AML-193 (cell line): Measurements from ENCODE around the gene JMJD8.
"Not testable (repeated sequence)": the region's sequence is repeated elsewhere in the genome, so short reads cannot be mapped to it uniquely, and the experiment has no call there.

Experiments used
- DNase-seq, 2 experiments: peaks; one replicate each; lab custom pipeline; 2025; lab: John Stamatoyannopoulos, UW

The JMJD8 gene

DNA sequence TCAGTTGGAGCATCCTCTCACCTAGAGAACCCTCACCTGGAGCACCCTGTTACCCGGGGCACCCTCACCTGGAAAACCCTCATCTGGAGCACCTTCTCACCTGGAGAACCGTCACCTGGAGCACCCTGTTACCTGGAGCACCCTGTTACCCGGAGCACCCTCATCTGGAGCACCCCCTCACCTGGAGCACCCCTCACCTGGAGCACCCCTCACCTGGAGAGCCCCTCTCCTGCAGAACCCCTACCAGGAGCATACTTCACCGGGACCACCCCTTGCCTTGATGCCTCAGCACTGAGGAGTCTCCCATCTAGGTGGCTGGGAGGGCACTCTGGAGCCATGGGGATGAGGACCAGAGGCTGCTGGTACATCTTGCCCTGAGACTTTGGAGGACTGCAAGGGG lies 24.8 kb upstream of the JMJD8 start:
- DNase-seq = no peak

DNA sequence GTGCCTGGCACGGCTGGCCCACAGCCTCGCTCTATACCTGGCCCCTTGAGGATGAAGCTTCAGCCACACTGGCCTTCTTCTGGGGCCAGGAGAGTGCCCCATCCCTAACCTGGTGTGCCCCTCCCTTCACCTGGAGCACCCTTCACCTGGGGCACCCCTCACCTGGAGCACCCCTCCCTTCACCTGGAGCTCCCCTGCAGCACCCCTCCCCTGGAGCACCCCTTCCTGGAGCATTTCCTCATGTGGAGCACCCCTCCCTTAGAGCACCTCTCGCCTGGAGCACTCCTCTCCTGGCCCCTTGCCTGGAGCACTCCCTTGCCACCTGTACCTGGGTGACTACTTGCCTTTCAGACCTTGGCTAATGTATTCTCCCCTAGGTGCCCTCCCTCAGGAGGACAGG lies 23.9 kb upstream of the JMJD8 start:
- no peak for DNase-seq

DNA sequence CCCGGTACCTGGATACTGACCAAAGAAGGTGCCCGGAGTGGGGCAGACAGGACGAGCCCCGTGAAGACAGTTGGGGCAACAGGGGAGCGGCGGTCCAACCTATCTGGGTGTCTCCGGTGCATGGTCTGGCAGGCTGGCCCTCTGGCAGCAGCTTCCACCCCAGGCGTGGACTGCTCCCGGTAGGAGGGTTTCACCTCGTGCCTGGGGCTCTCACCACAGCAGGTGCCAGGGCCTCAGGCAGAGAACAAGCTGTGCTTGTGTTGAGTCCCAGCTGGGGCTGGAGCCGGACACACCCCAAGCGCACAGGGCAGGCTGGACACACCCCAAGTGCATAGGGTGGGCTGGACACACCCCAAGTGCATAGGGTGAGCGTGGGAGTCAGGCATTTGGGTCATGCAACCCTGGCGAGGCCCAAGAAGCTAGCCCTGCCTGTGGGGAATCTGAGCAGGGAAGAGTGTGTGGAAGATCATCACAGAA lies 23.0 kb upstream of the JMJD8 start:
- no peak for DNase-seq

DNA sequence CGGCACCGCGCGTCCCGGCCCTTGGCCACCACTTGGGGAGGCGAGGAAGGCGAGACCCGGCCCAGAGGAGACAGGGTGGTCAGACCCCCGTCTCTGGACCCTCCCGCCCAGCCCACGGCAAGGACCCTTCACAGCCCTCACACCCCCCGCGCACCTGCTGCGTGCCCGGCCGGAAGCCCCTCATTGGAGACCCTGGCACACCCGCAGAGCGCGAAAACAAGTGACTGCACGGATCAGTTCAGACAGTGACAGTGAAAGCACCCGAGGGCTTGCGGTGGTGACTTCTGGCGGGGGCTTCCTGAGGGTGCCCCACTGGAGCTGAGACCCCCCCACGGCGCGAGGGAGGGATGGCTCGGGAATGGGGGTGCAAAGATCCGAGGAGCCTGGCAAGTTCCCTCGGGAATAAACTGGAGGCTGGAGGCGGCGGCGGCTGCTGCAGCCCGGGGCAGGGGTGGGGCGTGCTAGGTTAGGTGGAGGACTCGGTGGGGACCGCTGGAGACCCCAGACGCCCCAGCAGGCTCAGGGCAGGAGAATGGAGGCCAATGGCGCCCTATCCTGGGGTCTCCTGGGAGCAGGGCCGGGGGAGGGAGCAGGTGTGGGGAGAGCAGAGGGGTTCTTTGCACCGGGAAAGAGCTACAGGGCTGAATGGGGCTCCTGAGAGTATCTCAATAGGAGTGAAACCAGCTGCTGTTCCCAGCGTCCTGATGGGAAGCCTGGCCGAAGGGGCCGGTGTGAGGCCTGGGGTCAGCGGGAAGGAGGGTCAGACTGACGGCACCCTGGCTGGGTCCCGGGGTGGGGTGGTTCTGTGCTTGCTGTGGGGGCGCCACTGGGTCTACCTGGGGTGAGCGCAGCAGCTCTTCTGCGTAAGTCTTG lies 22.3 kb upstream of the JMJD8 start:
- DNase-seq = no peak

DNA sequence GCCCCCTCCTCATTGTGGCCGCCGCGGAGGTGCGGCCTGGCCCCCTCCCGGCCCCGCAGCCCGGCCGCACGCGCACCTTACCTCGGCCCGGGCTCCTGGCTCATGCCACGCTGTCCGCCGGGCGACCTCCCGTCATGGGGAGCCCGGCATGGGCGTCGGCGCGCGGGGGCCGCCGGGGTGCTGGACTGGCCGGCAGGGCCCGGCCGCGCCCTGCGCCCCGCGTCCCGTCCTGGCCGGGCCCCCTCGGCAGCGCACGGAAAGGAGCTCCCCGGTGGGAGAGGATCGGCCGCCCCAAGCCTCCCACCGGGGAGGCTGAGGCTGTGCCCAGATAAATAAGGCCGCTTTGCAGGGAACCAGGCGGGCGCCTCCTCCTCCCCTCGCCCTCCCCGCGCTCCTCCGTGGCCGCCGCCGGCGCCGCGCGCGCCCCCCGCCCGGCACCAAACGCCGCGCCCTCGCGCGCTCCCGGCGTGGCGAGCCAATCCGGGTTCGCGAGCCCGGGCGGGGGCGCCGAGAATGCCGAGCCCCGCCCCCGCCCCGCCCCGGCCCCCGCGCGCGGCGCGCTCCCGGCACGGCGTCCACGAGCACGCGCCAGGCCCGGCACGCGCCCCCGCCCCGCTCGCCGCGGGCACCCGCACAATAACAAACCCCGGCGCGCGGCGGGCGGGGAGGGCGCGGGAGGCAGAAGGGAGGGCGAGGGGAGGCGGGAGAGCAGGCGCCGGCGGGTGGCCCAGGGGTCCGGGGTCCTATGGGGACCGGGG lies 21.5 kb upstream of the JMJD8 start, which contains the start of gene FBXL16:
FBXL16 (minus strand) TSS at position 371 of the 758 bp plus-strand sequence. CDS start 8,396 bp downstream, outside the sequence.
- DNase-seq = no peak

DNA sequence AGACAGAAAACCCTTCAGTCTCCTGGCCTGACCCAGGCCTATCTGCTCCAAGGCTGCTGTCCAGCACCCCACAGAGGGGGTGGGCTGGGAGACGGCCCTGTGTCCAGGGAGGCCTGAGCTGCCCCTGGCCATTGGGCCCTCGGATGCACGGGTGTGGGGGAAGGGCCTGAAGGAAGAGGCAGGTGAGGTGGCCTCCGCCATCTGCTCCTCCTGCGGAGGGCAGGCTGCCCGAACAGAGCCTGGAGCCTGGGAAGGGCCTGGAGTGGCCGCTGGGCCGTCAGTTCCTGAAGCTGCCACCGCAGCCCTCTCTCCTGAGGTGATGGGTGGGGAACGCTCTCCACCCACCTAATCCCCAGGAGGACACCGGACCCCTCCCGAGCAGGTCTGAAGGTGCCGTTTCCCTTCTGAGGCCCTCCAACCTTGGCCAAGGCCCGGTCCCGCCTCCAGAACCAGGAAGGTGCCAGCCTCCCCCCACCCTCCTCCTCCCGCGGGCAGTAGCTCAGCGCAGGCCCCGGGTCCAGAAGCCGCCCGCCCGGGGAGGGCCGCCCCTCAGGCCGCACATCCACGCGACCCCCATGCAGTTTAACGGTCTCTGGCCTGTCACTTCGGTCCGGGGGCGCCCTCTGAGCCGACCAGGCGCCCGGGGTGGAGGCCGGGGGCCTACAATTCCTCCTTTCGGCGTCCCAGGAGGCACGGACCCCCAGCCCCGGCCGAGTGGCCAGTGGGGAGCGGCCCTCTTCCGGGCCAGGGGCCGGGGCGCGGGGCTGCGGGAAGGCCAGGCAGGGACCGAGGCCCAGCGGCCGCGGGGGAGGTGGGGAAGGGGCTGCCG lies 20.6 kb upstream of the JMJD8 start:
- no peak for DNase-seq

DNA sequence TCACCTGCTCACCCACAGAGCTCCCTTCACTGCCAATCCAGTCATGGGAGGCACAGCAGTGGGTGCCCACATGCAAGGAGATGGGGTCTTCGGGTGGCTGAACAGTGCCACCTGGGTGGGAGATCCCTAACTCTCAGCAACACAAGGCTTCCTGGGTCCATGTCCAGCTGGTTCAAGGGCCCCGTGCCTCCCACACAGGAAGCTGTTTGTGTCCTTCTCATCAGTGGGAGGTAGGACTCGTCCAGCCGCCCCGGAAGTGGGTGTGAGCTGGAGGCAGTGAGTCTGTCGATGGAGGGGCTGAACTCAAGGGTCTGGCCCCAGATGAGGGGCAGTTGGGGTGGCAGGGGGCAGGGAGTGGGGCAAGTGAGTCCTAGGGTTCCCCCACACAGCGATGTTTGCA lies 19.9 kb upstream of the JMJD8 start:
- no peak for DNase-seq

DNA sequence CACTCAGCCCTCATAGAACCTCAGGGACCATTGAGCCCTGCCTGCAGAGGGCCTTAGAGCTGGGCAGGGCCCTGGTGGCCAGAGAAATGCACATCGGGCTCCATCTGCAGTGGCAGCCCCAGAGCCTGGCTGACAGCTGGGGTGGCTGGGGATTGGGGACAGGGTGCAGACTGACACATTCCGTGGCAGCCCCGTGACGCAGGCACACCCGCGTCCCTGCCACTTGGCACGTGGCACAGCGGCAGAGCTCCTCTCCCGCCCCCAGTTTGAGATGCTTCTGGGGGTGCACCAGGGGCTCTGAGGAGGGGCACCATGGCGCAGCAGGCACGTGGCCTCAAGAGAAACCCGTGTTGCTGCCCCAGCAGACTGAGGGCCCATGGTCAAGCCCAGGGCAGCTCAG lies 19.3 kb upstream of the JMJD8 start:
- DNase-seq = no peak

DNA sequence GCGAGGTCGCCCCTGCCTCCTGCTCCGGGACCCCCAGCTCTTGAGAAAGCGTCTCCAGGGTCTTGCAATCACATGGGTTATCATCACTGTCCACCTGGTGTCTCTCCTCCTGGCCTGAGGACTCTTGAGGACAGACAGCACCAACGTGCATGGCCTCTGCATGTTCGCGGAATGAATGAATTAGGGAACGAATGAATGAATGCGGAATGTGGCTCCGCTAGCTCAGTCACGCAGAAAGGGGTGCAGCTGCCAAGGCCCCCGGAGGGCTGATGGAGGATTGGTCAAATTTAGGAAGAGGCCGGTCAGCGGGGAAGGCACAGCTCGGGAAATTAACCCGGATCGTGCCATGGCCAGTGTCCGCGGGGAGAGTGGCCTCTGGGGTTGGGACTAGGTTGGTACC lies 18.2 kb upstream of the JMJD8 start:
- DNase-seq = no peak

DNA sequence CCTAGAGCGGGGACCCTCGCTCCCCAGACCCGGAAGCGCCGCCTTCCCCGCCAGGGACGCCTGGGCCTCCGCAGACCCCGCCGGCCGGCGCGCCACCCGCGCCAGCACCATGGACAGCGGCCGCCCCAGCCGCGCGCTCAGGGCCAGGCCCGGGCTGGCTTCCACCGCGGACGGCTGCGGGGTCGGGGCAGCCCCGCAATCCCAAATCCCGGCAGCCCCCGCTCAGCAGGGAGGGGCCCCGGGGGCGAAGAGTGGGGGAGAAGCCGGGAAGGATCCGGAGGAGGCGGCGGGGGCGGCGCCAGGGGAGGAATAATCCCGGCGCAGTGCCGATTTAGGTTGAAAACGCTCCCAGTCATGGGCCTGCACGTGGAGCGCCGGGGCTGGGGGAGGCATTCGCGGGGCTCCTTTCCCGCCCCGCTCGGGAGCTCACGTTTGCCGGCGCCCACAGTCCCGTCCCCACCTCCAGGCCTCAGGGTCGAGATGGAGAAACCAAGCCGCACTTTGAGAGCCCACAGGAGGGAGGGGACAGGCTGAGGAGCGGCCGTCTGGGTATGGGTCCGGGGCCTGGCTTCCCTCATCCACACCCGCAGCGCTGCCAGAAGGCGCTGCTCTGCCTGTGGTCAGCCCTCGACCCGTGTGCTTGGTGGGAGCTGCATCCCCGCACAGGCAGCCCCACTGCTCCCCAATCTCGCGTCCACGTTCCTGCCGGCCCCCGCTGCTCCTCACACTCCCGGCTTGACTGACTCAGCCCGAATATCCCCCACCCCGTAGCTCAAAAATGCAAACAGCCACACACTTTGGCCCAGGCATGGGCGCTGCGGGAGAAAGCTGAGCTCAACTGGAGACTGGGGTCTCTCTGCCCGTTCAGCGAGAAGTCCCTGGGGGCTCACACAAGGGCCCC lies 16.8 kb upstream of the JMJD8 start:
- DNase-seq = no peak

DNA sequence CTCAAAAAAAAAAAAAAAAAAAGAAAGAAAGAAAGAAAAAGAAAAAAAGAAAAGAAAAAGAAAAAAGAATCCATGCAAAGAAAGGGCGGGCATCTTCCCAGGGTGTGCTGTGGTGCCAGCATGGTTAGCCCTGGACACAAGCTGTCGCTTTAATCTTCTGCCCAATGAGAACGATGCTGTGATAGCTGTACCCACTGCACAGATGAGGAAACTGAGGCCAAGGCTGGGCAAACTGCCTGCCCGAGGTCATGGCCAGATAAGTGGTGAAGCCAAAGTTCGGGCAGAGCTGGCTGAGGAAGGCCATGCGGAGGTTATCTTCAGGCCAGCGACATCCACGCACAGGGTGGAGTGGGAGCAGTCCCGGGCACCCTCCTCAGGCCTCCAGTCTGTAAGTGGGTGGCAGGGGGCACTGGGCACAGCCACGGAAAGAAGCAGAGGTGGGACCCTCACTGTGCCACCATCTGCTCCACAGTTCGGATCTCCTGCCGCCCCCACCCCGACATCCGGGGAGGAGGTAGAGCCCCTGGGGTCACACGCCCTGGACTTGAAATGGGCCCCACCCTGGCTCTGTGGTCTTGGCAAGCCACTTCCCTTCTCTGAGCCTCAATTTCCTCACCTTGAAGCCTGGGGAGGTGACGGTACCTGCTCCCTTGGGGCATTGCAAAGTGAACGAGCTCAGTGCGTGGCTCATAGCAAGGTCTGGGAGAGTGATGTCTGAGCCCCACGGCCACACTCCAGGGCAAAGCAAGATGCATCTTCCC lies 15.0 kb upstream of the JMJD8 start:
- no peak for DNase-seq

DNA sequence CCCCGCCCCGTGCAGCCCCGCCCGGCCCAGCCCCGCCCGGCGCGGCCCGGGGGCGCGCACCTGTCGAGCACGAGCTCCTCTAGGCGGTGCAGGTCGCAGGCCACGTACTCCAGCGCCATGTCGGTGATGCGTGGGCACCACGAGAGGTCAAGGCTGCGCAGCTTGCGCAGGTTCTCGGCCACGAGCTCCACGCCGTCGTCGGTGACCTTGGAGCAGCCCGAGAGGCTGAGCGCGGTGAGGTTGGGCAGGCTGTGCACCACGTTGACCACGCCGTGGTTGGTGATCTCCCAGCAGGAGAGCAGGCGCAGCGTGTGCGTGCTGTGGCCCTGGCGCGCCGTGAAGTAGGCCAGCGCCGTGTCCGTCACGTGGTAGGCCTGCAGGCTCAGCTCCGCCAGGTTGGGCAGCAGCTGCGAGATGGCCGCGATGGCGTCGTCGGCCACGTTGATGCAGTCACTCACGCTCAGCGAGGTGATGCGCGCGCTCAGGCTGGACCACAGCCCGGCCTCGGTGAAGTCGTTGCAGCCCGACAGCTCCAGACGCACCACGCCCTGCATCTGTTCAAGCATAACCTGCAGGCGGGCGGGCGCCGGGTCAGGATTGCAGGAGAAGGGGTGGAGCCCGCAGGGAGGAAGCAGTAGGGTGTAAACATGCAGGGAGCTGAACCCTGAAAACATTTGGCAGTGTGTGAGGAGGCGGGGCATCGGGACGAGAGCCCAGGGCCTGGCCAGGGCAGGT lies 11.4 kb upstream of the JMJD8 start:
- DNase-seq = no peak

DNA sequence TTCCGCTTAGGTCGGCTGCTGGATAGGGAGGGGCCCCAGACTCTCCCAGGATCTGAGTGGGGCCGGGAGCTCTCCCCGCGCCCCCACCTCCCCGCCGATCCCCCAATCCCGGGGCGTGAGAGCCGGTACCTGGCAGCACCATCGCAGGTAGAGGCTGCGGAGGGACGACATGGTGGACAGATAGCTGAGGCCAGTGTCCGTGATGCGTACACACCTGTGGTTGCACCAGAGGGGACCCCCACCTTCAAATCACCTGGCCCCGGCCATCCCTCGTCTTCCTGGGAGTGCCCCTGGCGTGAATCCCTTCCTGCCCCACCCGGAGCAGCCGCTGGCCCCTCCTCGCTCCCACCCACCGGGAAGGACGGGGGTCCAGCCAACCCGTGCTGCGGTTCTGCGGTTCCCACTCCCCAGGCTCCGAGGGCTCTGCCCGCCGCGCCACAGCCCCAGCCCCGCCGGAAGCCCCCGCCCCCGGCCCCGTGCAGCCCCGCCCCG lies 10.8 kb upstream of the JMJD8 start:
- no peak for DNase-seq

DNA sequence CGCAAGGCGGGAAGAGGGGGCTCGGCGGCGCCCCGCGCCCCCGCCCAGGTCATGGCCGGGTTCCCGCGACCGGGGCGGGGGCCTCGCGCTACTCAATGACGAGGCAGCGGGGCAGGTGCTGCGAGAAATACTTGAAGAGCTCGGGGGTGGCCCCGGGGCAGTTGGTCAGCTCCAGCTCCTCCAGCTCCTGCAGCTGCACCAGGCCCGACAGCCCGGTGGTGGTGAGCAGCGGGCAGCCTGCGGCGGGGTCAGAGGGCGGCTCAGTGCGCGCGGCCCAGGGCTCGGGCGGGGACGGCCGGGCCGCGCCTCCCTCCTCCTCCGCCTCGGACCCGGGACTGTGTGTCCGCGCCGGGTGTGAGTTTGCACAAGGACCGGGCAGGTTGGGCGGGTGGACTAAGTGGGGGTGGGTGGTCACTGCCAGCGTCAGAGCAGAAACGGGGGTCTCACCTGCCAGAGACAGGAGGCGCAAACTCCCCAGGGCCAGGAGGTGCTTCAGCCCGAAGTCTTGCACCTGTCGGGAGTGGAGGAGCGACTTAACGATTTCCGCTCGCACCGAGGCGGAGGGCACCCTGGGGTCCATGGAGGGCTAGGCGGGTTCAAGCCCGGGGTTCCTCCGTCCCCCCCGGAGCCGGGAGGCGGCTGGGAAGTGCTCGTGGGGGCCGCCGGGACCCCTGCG lies 10.2 kb upstream of the JMJD8 start:
- DNase-seq = no peak

DNA sequence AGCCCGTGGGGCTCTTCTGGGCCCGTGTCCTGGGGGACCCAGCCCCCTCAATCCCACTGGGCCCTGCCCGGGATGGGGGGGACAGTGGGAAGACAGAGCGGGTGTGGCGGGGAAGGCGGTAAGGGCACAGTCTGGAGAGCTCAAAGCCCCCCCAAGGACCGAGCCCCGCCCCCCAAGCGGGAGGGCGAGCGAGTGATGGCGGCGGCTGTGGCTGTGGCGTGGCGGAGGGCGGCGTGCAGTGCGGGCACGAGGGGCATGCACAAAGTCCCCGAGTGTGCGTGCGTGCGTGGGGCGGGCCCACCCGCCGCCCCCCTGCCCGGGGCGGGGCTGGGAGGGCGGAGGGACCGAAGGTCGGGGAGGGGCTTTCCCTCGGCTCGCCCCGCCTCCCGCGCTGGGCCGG lies 9.6 kb upstream of the JMJD8 start:
- DNase-seq = no peak

DNA sequence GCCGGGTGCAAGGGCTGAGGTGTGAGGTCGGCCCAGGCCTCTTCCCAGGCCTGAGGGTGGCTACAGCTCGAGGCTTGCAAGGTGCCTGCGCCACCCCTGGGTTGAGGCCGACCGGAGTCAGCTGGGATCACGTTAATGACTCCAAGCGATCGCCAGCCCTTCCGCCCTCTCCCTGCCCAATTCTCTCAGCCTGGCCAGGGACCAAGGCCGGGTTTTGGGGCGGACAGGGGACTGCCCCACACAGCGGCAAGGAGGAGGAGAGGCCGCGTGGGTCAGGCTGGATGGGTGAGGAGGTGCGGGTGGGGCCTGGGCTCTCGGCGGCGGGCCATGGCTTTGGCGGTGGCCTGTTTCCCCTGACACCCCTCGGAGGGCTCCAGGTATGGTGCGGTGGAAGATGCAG lies 9.2 kb upstream of the JMJD8 start:
- DNase-seq = no peak

DNA sequence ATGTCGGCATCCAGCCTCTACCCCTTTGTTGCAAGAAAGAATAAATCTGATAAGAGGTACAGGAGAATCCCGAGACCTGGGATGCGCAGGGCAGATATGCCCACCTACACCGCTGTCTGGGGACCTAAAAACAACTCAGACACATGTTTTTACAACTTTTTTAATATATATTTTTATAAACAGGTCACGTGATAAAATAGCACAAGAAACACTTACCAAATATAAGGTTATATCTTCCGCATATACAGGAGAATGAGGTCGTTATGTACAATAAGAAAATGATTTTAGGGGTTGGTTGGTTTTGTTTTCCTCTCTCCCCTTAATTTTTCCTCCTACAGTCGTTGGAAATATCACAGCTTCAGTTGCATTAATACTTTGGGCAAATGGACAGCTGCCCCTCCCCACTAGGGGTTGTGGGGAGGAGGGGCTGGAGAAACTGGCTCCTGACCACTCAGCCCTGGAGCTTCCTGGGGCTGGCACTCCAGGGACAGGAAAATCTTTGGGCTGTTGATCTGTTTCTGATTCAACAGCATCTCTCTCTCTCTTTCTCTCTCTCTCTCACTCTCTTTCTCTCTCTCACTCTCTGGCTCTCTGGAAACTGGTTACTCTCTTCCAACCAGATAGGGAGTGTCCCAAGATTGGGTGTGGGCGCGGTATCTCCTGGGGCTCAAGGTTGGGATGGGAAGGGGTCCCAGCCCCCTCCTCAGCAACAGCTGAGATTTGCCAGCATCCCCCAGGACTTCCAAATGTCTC lies 8.4 kb upstream of the JMJD8 start:
- no peak for DNase-seq

DNA sequence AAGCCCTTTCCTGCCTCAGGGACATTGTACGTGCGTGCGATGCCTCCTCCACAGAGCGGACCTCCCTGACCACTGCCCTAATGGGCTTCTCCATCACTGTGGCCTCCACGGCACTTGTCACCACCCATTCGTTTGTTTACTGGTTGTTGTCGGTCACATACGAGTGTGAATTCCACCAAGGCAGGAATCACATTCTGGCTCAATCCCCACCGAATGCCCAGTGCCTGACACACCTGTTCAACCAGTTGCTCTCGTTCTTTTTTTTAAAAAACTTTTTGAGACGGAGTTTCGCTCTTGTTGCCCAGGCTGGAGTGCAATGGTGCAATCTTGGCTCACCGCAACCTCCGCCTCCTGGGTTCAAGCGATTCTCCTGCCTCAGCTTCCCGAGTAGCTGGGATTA lies 7.1 kb upstream of the JMJD8 start:
- not testable (repeated sequence) for DNase-seq
